K562 (cell line): ENCODE data around the gene RPL27A. TPM values are rescaled to one million over a fixed set of nuclear protein-coding genes. Genes with fewer than 3 reads are reported as not detected.

ENCODE experiments used
- ARID1B ChIP-seq: fragments of 450-650 bp; IDR thresholded peaks from 2 replicates; pipeline ENCODE4 v1.6.1; 2016; ENCODE audit warnings: antibody characterized with exemption, mild to moderate bottlenecking, inconsistent platforms
- CBFA2T3 ChIP-seq: fragments of 450-650 bp; IDR thresholded peaks from 2 replicates; pipeline ENCODE4 v1.6.1; 2017
- JUN ChIP-seq, 2 experiments: sonication (generic) in 1 of 2; formaldehyde crosslinking in 1 of 2; IDR thresholded peaks; 2 replicates each; pipeline versions ENCODE4 v1.6.1 to v1.8.0; 2012 to 2022; ENCODE audit warnings: borderline replicate concordance in 2 of 2, mild to moderate bottlenecking in 2 of 2, improper control_type of control experiment in 1 of 2, low read depth in 1 of 2, low read length in 1 of 2, missing genetic modification reagents in 1 of 2
- MEIS2 ChIP-seq: fragments of 450-650 bp; IDR thresholded peaks from 2 replicates; pipeline ENCODE4 v1.6.1; 2014; ENCODE audit warnings: mild to moderate bottlenecking; ENCODE audit not compliant: partially characterized antibody
- PBX2 ChIP-seq, 2 experiments: IDR thresholded peaks in 1 of 2; conservative IDR thresholded peaks in 1 of 2; 2 replicates each; pipeline ENCODE4 v1.6.1; 2016; ENCODE audit warnings: low read depth in 2 of 2, mild to moderate bottlenecking in 1 of 2, missing compliant biosample characterization in 1 of 2, missing genetic modification characterization in 1 of 2, moderate library complexity in 1 of 2
- SMARCA4 ChIP-seq: fragments of 450-650 bp; IDR thresholded peaks from 2 replicates; pipeline ENCODE4 v1.6.1; 2016
- polyA plus RNA-seq, 8 experiments: library from polyadenylated mRNA; depleted of rRNA in 4 of 8; stranded (reverse) in 5 of 8; unstranded in 3 of 8; fragments of >200 nt; fragmentation: Nextera tagmentation in 2 of 8; fragmentation: Illumina TruSeq in 1 of 8; extraction: Ambion mirVana in 2 of 8; extraction: Trizol in 1 of 8; gene quantifications; 2 replicates each; pipeline versions ENCODE4 v1.2.1 to v1.2.3, GENCODE V29; 2011 to 2014; ENCODE audit warnings: inconsistent platforms in 1 of 8, missing spikeins in 1 of 8
- total RNA-seq, 7 experiments: library from RNA; depleted of rRNA in 6 of 7; stranded (reverse); fragments of >200 nt in 6 of 7; fragmentation: Illumina TruSeq in 2 of 7; extraction: Trizol in 2 of 7; gene quantifications; 2 replicates each; pipeline versions ENCODE4 v1.2.1 to v1.2.3, GENCODE V29; 2011 to 2021; ENCODE audit warnings: low replicate concordance in 1 of 7
- TF ChIP-seq, protein P1 (sequence below): fragments of 450-650 bp; IDR thresholded peaks from 2 replicates; pipeline ENCODE4 v1.6.1; 2016
- TF ChIP-seq, protein P2 (sequence below), 2 experiments: fragments of 450-650 bp in 1 of 2; sonication (generic) in 1 of 2; formaldehyde crosslinking in 1 of 2; IDR thresholded peaks in 1 of 2; conservative IDR thresholded peaks in 1 of 2; 2 replicates each; pipeline versions ENCODE4 v1.6.1 to v1.8.1; 2016 to 2023; ENCODE audit warnings: mild to moderate bottlenecking in 2 of 2, moderate library complexity in 2 of 2, inconsistent platforms in 1 of 2, missing genetic modification reagents in 1 of 2
- TF ChIP-seq, protein P3 (sequence below): fragments of 250-450 bp; sonication (Bioruptor Pico); IDR thresholded peaks from 2 replicates; pipeline ENCODE4 v1.4.0; 2020
- TF ChIP-seq, protein P4 (sequence below): fragments of 250-450 bp; sonication (Bioruptor Pico); IDR thresholded peaks from 2 replicates; pipeline ENCODE4 v1.9.0; 2021; ENCODE audit warnings: mild to moderate bottlenecking

RPL27A gene
- total and polyA plus RNA-seq, 9 of the 15 experiments (the other 6 are each of a cell fraction or from before 2014, with no cell fraction given) = 790 to 4,241 (median 2,267) TPM

DNA sequence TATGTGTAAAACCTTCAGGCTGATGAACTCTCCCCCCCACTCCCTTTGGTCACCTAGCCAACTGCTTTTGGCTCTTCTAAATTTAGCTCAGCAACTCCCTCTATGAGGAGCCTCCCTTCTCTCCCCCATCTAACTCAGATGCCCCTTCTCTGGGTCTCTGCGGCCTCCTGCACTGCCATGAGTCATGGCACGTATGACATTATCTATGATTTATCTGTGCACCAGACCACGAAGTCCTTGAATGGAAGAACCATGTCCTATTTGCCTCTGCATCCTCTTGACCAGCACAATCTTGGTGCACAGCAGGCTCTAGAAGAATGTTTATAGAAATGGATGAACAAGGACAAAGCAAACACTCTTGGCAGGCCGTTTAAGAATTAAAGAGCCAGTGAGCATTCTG lies 46.0 kb downstream of the RPL27A start (continued):
- TF ChIP-seq, protein P1, sequence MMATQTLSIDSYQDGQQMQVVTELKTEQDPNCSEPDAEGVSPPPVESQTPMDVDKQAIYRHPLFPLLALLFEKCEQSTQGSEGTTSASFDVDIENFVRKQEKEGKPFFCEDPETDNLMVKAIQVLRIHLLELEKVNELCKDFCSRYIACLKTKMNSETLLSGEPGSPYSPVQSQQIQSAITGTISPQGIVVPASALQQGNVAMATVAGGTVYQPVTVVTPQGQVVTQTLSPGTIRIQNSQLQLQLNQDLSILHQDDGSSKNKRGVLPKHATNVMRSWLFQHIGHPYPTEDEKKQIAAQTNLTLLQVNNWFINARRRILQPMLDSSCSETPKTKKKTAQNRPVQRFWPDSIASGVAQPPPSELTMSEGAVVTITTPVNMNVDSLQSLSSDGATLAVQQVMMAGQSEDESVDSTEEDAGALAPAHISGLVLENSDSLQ = peak; percentile 32; the same call in 1 of the 2 replicates
- peak; percentile 32; the same call in 1 of the 2 replicates for TF ChIP-seq ARID1B
- TF ChIP-seq, protein P2, sequence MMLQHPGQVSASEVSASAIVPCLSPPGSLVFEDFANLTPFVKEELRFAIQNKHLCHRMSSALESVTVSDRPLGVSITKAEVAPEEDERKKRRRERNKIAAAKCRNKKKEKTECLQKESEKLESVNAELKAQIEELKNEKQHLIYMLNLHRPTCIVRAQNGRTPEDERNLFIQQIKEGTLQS (IDR thresholded peaks at IDR 0.05) = peak; percentile 57
- TF ChIP-seq, protein P2 (CRISPR knock-in tag; conservative IDR thresholded peaks at IDR 0.05) = no peak
- peak; percentile 90 for TF ChIP-seq MEIS2
- TF ChIP-seq CBFA2T3 = peak; percentile 43
- TF ChIP-seq, protein P3, sequence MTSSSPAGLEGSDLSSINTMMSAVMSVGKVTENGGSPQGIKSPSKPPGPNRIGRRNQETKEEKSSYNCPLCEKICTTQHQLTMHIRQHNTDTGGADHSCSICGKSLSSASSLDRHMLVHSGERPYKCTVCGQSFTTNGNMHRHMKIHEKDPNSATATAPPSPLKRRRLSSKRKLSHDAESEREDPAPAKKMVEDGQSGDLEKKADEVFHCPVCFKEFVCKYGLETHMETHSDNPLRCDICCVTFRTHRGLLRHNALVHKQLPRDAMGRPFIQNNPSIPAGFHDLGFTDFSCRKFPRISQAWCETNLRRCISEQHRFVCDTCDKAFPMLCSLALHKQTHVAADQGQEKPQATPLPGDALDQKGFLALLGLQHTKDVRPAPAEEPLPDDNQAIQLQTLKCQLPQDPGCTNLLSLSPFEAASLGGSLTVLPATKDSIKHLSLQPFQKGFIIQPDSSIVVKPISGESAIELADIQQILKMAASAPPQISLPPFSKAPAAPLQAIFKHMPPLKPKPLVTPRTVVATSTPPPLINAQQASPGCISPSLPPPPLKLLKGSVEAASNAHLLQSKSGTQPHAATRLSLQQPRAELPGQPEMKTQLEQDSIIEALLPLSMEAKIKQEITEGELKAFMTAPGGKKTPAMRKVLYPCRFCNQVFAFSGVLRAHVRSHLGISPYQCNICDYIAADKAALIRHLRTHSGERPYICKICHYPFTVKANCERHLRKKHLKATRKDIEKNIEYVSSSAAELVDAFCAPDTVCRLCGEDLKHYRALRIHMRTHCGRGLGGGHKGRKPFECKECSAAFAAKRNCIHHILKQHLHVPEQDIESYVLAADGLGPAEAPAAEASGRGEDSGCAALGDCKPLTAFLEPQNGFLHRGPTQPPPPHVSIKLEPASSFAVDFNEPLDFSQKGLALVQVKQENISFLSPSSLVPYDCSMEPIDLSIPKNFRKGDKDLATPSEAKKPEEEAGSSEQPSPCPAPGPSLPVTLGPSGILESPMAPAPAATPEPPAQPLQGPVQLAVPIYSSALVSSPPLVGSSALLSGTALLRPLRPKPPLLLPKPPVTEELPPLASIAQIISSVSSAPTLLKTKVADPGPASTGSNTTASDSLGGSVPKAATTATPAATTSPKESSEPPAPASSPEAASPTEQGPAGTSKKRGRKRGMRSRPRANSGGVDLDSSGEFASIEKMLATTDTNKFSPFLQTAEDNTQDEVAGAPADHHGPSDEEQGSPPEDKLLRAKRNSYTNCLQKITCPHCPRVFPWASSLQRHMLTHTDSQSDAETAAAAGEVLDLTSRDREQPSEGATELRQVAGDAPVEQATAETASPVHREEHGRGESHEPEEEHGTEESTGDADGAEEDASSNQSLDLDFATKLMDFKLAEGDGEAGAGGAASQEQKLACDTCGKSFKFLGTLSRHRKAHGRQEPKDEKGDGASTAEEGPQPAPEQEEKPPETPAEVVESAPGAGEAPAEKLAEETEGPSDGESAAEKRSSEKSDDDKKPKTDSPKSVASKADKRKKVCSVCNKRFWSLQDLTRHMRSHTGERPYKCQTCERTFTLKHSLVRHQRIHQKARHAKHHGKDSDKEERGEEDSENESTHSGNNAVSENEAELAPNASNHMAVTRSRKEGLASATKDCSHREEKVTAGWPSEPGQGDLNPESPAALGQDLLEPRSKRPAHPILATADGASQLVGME (CRISPR knock-in tag) = 0 out of 2 replicates have a peak, but pooled peaks have one; percentile 53
- no peak for TF ChIP-seq PBX2 (CRISPR knock-in tag; IDR thresholded peaks at IDR 0.05; ENCODE audit: low read depth)
- peak; percentile 45; the same call in 1 of the 2 replicates for TF ChIP-seq PBX2 (tag; conservative IDR thresholded peaks at IDR 0.05; ENCODE audit: low read depth)
- 0 out of 2 replicates have a peak, but pooled peaks have one; percentile 28 for TF ChIP-seq SMARCA4
- TF ChIP-seq JUN (IDR thresholded peaks at IDR 0.05; ENCODE audit: borderline replicate concordance, low read depth, low read length) = 0 out of 2 replicates have a peak, but pooled peaks have one; percentile 31
- no peak for TF ChIP-seq JUN (CRISPR knock-in tag; IDR thresholded peaks at IDR 0.05; ENCODE audit: borderline replicate concordance)
- TF ChIP-seq, protein P4, sequence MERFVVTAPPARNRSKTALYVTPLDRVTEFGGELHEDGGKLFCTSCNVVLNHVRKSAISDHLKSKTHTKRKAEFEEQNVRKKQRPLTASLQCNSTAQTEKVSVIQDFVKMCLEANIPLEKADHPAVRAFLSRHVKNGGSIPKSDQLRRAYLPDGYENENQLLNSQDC (CRISPR knock-in tag) = no peak
